ENCODE data around the gene P2RX1.

P2RX1 gene

DNA sequence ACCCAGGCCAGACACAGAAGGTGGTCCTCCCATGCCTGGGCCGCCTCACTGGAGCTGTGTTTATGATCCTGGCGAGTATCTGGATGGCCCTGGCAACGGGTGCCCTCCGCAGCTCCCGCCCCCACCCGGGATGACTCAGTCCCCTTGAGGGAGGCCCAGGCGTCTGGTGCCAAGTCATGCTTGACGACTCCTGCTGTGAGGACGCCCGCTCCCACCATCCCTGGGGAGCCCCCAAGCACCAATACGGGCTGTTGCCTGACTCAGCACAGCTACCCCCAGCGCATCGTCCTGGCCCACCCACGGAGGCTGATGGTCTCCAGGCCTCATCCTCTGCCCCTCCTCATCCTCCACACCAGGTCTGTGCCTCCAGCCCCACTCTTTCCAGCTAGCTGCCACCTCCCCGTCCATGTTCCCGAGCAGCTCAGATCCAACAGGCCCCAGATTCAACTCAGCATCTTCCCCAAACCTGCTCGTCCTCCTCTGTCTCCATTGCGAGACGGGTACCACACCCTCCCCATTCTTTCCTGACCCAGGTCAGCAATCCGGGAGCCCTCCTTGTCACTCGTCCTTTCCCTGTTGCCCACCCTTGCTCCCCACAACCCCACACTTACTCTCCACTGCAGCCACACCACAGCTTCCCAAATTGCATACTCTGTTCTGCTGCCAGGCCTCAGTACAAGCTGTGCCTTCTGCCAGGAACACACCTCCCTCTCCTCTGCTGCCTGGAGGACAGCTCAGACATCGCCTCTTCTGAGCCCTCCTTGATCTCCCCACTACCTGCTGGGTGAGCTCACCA, 26.0 kb downstream of the P2RX1 start:
- H3K9me3 ChIP-seq (ENCODE audit: control insufficient read depth in 5 of 5, low read length in 5 of 5) = no peaks in the 10 kb centered on the region
- no peak overlapping the region for H3K4me3 ChIP-seq (ENCODE audit: low read depth in 1 of 5, low read length in 5 of 5)
- peaks cover 7 to 91% (median 89%) of the 10 kb centered on the region in 5 donors for H3K4me1 ChIP-seq (ENCODE audit: control insufficient read depth in 5 of 5, insufficient read depth in 5 of 5, low read length in 5 of 5)
- peaks cover 0 to 2% (median 0%) of the 10 kb centered on the region in 5 donors for H3K36me3 ChIP-seq (ENCODE audit: control insufficient read depth in 5 of 5, insufficient read depth in 5 of 5, low read length in 5 of 5)
- peak overlapping the region; percentile 54 for H3K27ac ChIP-seq (ENCODE audit: low read depth, low read length)
- H3K27me3 ChIP-seq (ENCODE audit: control insufficient read depth in 5 of 5, insufficient read depth in 4 of 5, low read length in 5 of 5) = peaks cover 0 to 15% (median 4%) of the 10 kb centered on the region in 5 donors
- H3K9ac ChIP-seq (ENCODE audit: low read length in 5 of 5) = peak overlapping the region in 1 of 5 donors; percentile 20

DNA sequence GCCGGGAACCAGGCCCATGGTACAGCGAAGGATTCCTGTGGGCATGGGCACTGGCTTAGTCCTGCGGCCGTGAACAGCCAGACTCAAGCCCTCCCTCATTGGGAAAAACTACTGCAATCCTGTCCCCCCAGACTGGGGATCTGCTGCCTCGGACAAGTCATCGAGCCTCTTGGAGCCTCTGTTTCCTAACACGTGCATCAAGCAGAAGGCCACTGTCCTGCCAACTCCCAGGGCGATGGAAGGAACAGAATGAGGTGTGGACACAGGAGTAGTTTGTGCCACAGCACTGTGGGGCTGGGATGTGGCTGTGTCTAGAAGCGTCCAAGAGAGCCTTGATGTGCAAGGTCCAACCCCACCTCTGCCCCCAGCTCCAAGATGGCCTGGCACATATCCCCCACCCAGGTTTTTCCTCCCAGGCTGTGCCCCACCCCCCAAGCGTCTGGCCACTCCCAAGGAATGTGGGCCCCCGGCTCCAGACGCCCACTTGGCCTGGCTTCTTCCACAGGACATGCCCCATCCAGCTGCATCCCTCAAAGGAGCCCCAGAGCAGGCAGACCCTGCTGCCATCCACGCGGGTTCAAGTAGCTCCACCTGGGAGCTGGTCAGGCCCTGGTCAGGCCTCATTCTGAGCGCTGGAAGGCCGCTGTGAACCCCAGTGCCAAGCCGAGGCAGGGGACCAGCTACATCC, 26.8 kb downstream of the P2RX1 start:
- Histone ChIP-seq H3K4me1 (ENCODE audit: control insufficient read depth in 5 of 5, insufficient read depth in 5 of 5, low read length in 5 of 5) (peaks cover 7 to 89% (median 83%) of the 10 kb centered on the region in 5 donors), H3K27ac (ENCODE audit: low read depth, low read length) (peak overlapping the region; percentile 54), H3K9ac (ENCODE audit: low read length in 5 of 5) (peak overlapping the region in 1 of 5 donors; percentile 20)

GRCh38 chr17:3888343-3889171, 27.7 kb downstream of the P2RX1 start:
- Histone ChIP-seq H3K4me3 (ENCODE audit: low read depth in 1 of 5, low read length in 5 of 5) (no peak overlapping the region), H3K9me3 (ENCODE audit: control insufficient read depth in 5 of 5, low read length in 5 of 5) (no peaks in the 10 kb centered on the region), H3K27ac (ENCODE audit: low read depth, low read length) (no peak overlapping the region), H3K4me1 (ENCODE audit: control insufficient read depth in 5 of 5, insufficient read depth in 5 of 5, low read length in 5 of 5) (peaks cover 3 to 80% (median 74%) of the 10 kb centered on the region in 5 donors), H3K9ac (ENCODE audit: low read length in 5 of 5) (peak overlapping the region in 2 of 5 donors; percentile 3 to 41), H3K36me3 (ENCODE audit: control insufficient read depth in 5 of 5, insufficient read depth in 5 of 5, low read length in 5 of 5) (peaks cover 0 to 19% (median 13%) of the 10 kb centered on the region in 5 donors), H3K27me3 (ENCODE audit: control insufficient read depth in 5 of 5, insufficient read depth in 4 of 5, low read length in 5 of 5) (peaks cover 0 to 15% (median 4%) of the 10 kb centered on the region in 5 donors)

More for the DNA sequence above, 26.8 kb downstream of the P2RX1 start:
- Histone ChIP-seq H3K36me3 (ENCODE audit: control insufficient read depth in 5 of 5, insufficient read depth in 5 of 5, low read length in 5 of 5) (peaks cover 0 to 10% (median 4%) of the 10 kb centered on the region in 5 donors), H3K27me3 (ENCODE audit: control insufficient read depth in 5 of 5, insufficient read depth in 4 of 5, low read length in 5 of 5) (peaks cover 0 to 15% (median 4%) of the 10 kb centered on the region in 5 donors), H3K4me3 (ENCODE audit: low read depth in 1 of 5, low read length in 5 of 5) (no peak overlapping the region), H3K9me3 (ENCODE audit: control insufficient read depth in 5 of 5, low read length in 5 of 5) (no peaks in the 10 kb centered on the region)

GRCh38 chr17:3887804-3888203, 28.5 kb downstream of the P2RX1 start:
- Histone ChIP-seq H3K4me1 (ENCODE audit: control insufficient read depth in 5 of 5, insufficient read depth in 5 of 5, low read length in 5 of 5) (peaks cover 1 to 77% (median 68%) of the 10 kb centered on the region in 5 donors), H3K9me3 (ENCODE audit: control insufficient read depth in 5 of 5, low read length in 5 of 5) (no peaks in the 10 kb centered on the region), H3K4me3 (ENCODE audit: low read depth in 1 of 5, low read length in 5 of 5) (peak overlapping the region in 1 of 5 donors; percentile 23), H3K9ac (ENCODE audit: low read length in 5 of 5) (peak overlapping the region in 2 of 5 donors; percentile 3 to 41), H3K27ac (ENCODE audit: low read depth, low read length) (no peak overlapping the region), H3K27me3 (ENCODE audit: control insufficient read depth in 5 of 5, insufficient read depth in 4 of 5, low read length in 5 of 5) (peaks cover 0 to 15% (median 4%) of the 10 kb centered on the region in 5 donors), H3K36me3 (ENCODE audit: control insufficient read depth in 5 of 5, insufficient read depth in 5 of 5, low read length in 5 of 5) (peaks cover 0 to 27% (median 18%) of the 10 kb centered on the region in 5 donors)

GRCh38 chr17:3887394-3887793, 28.9 kb downstream of the P2RX1 start:
- peaks cover 0 to 27% (median 19%) of the 10 kb centered on the region in 5 donors for H3K36me3 ChIP-seq (ENCODE audit: control insufficient read depth in 5 of 5, insufficient read depth in 5 of 5, low read length in 5 of 5)
- peak overlapping the region in 2 of 5 donors; percentile 3 to 41 for H3K9ac ChIP-seq (ENCODE audit: low read length in 5 of 5)
- no peaks in the 10 kb centered on the region for H3K9me3 ChIP-seq (ENCODE audit: control insufficient read depth in 5 of 5, low read length in 5 of 5)
- no peak overlapping the region for H3K27ac ChIP-seq (ENCODE audit: low read depth, low read length)
- peak overlapping the region in 1 of 5 donors; percentile 28 for H3K4me3 ChIP-seq (ENCODE audit: low read depth in 1 of 5, low read length in 5 of 5)
- H3K4me1 ChIP-seq (ENCODE audit: control insufficient read depth in 5 of 5, insufficient read depth in 5 of 5, low read length in 5 of 5) = peaks cover 1 to 74% (median 65%) of the 10 kb centered on the region in 5 donors
- peaks cover 0 to 15% (median 4%) of the 10 kb centered on the region in 5 donors for H3K27me3 ChIP-seq (ENCODE audit: control insufficient read depth in 5 of 5, insufficient read depth in 4 of 5, low read length in 5 of 5)

DNA sequence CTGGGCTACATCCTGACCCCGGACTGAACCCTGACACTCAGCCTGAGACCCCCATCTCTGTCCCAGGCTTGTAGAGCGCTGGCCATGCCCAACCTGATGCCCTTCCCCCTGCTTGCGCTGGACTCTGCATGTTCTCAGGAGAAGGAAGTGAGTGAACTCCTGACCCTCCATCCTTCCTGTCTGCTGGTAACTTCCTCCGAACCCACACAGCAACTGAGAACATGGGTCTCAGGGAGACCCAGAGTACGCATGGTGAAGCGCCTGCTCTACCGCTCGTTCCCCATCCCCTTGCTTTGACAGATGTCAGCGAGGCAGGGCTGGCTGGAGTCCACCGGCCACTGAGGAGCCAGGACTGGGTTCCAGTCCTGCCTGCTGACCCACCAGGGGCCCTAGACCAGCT, 29.5 kb downstream of the P2RX1 start:
- H3K9ac ChIP-seq (ENCODE audit: low read length in 5 of 5) = peak overlapping the region in 2 of 5 donors; percentile 38 to 41
- no peaks in the 10 kb centered on the region for H3K9me3 ChIP-seq (ENCODE audit: control insufficient read depth in 5 of 5, low read length in 5 of 5)
- H3K4me3 ChIP-seq (ENCODE audit: low read depth in 1 of 5, low read length in 5 of 5) = peak overlapping the region in 2 of 5 donors; percentile 1 to 28
- H3K4me1 ChIP-seq (ENCODE audit: control insufficient read depth in 5 of 5, insufficient read depth in 5 of 5, low read length in 5 of 5) = peaks cover 1 to 69% (median 60%) of the 10 kb centered on the region in 5 donors
- H3K27ac ChIP-seq (ENCODE audit: low read depth, low read length) = no peak overlapping the region
- peaks cover 0 to 15% (median 4%) of the 10 kb centered on the region in 5 donors for H3K27me3 ChIP-seq (ENCODE audit: control insufficient read depth in 5 of 5, insufficient read depth in 4 of 5, low read length in 5 of 5)
- H3K36me3 ChIP-seq (ENCODE audit: control insufficient read depth in 5 of 5, insufficient read depth in 5 of 5, low read length in 5 of 5) = peaks cover 0 to 30% (median 23%) of the 10 kb centered on the region in 5 donors

DNA sequence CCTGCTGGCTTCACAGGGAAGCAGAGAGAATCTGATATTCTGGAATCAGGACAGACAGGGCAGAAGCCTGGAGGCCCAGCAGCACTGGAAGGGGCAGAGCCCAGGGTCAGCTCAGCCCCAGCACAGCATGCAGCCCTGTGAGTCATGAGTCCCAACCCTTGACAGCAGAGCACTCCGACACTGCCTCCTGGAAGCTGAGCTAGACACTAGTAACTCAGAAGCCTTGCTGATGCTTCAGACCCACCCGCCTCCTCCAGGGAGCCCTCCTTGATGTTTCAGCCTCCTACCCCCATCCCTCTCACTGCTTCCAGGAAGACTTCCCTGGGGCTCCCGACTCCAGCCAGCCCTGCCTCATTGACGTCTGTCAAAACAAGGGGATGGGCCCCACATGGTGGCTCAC, 30.3 kb downstream of the P2RX1 start:
- peak overlapping the region in 1 of 5 donors; percentile 12 for H3K9ac ChIP-seq (ENCODE audit: low read length in 5 of 5)
- peaks cover 0 to 30% (median 26%) of the 10 kb centered on the region in 5 donors for H3K36me3 ChIP-seq (ENCODE audit: control insufficient read depth in 5 of 5, insufficient read depth in 5 of 5, low read length in 5 of 5)
- H3K27me3 ChIP-seq (ENCODE audit: control insufficient read depth in 5 of 5, insufficient read depth in 4 of 5, low read length in 5 of 5) = peaks cover 0 to 15% (median 4%) of the 10 kb centered on the region in 5 donors
- H3K4me1 ChIP-seq (ENCODE audit: control insufficient read depth in 5 of 5, insufficient read depth in 5 of 5, low read length in 5 of 5) = peaks cover 1 to 61% (median 53%) of the 10 kb centered on the region in 5 donors
- H3K27ac ChIP-seq (ENCODE audit: low read depth, low read length) = no peak overlapping the region
- no peaks in the 10 kb centered on the region for H3K9me3 ChIP-seq (ENCODE audit: control insufficient read depth in 5 of 5, low read length in 5 of 5)
- H3K4me3 ChIP-seq (ENCODE audit: low read depth in 1 of 5, low read length in 5 of 5) = no peak overlapping the region

GRCh38 chr17:3885271-3885670, 31.0 kb downstream of the P2RX1 start:
- Histone ChIP-seq H3K36me3 (ENCODE audit: control insufficient read depth in 5 of 5, insufficient read depth in 5 of 5, low read length in 5 of 5) (peaks cover 0 to 30% (median 27%) of the 10 kb centered on the region in 5 donors), H3K9ac (ENCODE audit: low read length in 5 of 5) (no peak overlapping the region), H3K4me1 (ENCODE audit: control insufficient read depth in 5 of 5, insufficient read depth in 5 of 5, low read length in 5 of 5) (peaks cover 1 to 54% (median 46%) of the 10 kb centered on the region in 5 donors), H3K9me3 (ENCODE audit: control insufficient read depth in 5 of 5, low read length in 5 of 5) (no peaks in the 10 kb centered on the region), H3K4me3 (ENCODE audit: low read depth in 1 of 5, low read length in 5 of 5) (no peak overlapping the region), H3K27me3 (ENCODE audit: control insufficient read depth in 5 of 5, insufficient read depth in 4 of 5, low read length in 5 of 5) (peaks cover 0 to 15% (median 3%) of the 10 kb centered on the region in 5 donors), H3K27ac (ENCODE audit: low read depth, low read length) (no peak overlapping the region)

DNA sequence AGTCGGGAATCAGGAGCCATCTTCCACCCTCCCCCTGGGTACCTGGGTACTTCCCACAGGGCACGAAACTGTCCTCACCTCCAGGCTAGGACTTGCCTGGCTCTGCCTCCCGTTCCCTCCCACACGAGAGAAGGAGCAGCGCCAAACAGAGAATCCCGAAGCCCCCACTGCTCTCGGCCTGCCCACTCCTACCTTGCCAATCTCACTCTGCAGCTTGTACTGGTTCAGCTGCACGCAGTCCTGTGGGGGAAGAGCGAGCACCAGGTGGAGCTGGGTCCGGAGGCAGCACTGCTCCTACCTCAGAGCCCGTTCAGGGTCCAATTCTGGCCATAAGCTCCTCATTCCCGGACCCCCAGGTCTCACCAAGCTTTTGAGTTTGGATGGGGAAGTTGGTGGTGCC, 32.1 kb downstream of the P2RX1 start:
- H3K9ac ChIP-seq (ENCODE audit: low read length in 5 of 5) = no peak overlapping the region
- no peaks in the 10 kb centered on the region for H3K9me3 ChIP-seq (ENCODE audit: control insufficient read depth in 5 of 5, low read length in 5 of 5)
- H3K36me3 ChIP-seq (ENCODE audit: control insufficient read depth in 5 of 5, insufficient read depth in 5 of 5, low read length in 5 of 5) = peaks cover 0 to 30% (median 29%) of the 10 kb centered on the region in 5 donors
- H3K27ac ChIP-seq (ENCODE audit: low read depth, low read length) = no peak overlapping the region
- H3K4me1 ChIP-seq (ENCODE audit: control insufficient read depth in 5 of 5, insufficient read depth in 5 of 5, low read length in 5 of 5) = peaks cover 1 to 43% (median 38%) of the 10 kb centered on the region in 5 donors
- peaks cover 0 to 13% (median 1%) of the 10 kb centered on the region in 5 donors for H3K27me3 ChIP-seq (ENCODE audit: control insufficient read depth in 5 of 5, insufficient read depth in 4 of 5, low read length in 5 of 5)
- H3K4me3 ChIP-seq (ENCODE audit: low read depth in 1 of 5, low read length in 5 of 5) = no peak overlapping the region
